AG08395 (cell line): ENCODE results near the gene SLC25A4.
A peak's percentile ranks its signal among the peaks of the same experiment; 100 is the strongest.
"Not testable (repeated sequence)": the region's sequence is repeated elsewhere in the genome, so short reads cannot be mapped to it uniquely, and the experiment has no call there.

ENCODE experiments used
- DNase-seq: peaks from one replicate; pipeline ENCODE4 v3.0.0; 2012; ENCODE audit warnings: mixed read lengths, low spot score

The SLC25A4 gene

DNA sequence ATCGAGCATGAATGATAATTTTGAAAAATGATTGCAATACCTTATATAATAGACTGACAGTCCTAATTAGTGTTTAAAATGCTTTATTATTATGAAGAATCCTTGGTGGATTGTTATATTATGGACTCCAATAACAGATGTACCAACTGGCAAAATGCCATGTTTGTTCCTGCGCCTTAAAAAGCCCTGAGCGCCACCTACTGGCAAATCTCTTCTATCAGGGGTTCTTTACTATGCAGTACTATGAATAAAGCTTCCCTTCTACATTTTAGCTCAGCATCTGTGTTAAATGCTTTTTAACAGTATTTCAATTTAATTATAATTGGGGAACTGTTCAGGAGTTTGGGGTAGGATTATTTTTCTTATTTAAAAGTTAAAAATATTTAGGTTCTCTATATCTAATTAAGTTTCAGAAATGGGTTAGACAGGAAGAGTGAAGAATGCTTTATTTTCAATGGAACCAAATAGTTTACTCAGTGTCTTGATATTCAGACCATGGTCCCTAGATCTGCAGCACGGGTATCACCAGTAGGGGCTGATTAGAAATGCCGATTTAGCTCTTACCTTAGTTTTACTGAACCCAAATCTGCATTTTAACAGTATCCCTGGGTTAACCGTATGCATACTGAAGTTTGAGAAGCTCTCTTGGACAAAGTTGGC is 40.7 kb downstream of the SLC25A4 start:
- peak; percentile 72 for DNase-seq

DNA sequence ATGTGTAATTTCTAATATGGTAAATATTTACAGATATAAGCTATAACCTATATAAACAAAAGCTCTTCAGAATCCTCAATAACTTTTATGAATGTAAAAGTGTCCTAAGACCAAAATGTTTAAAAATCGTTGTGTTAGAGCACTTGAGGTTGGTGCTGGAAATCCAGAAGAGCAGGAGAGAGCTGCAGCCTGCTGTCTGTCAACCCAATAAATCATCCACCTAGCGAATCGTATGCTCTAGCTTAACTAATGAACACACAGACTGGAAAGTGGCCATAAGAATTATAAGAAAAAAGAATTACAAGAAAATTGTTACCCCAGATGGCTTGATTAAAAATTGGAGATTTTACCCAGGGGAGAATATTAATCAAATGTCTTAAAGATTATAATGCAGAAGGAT is 43.7 kb downstream of the SLC25A4 start:
- DNase-seq: no peak

DNA sequence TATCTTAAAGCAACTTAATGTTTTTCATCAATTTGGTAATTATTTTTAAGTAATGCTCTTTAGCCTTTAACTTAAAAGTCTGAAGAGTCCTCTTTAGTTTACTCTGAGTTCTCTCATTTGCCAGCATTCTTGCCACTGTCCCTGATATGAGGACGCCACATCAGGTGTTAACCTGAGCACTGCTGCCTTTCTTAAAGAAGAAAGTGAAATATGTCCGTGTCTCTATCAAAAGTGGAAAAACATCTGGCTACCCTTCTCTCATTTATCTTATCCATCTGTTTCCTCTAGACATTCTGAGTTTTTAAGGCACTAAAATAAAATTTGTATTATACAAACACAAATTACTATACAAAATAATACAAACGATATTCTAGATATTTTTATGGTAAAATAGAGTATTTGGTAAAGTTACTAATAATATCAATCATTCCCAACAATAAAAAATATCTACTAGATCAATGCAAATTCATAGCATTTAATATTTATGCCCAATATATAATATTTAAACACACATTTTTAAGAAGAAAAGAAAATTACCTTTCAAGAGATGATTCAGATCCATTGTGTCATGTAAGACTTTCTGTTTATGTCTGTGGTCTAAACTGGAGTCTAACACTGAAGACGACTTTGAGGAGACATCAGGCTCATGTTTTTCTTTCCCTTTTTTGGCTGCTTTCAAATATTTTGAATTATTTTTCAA is 46.7 kb downstream of the SLC25A4 start:
- no peak for DNase-seq

DNA sequence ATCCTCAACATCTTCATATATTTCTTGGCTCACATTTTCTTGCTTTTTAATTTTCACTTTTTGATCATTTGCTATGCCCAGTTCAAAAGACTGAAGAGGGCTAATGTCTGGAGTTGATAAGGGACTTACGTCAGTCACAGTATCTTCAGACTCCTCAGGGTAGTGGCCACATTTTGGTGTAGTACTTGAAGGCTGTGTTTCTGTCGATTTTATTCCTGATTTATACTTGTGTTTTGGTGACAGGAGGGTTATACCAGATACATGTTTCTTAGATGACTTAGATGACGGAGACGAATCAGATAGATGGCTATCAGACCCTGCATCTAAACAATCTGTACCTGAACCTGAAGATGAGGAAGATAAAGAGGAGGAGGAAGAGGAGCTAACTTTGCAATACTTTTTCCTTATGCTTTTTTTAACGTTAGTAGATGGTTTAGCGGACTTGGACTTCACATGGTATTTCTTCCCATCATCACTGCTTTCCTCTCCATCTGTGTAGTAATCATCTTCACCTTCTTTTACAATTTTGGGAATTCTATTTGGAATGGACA is 47.3 kb downstream of the SLC25A4 start:
- DNase-seq: no peak

DNA sequence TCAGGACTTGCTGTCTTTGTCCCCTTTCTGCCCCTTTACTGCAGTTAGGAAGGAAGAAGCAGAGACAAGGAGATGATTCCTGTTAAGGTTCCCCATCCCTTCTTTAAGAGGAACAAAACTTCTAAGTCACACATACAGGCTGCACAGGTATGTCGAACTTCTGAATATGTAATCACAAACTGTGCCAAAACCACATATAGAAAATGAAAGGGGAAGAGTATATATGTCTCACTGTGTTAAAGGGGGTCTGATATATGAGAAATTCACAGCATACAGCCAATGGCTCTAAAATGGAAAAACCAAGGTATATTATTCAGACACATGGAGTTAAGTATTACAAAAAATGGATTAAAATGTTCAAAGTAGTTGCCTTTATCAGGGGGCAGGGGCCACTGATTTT is 49.0 kb downstream of the SLC25A4 start:
- no peak for DNase-seq

DNA sequence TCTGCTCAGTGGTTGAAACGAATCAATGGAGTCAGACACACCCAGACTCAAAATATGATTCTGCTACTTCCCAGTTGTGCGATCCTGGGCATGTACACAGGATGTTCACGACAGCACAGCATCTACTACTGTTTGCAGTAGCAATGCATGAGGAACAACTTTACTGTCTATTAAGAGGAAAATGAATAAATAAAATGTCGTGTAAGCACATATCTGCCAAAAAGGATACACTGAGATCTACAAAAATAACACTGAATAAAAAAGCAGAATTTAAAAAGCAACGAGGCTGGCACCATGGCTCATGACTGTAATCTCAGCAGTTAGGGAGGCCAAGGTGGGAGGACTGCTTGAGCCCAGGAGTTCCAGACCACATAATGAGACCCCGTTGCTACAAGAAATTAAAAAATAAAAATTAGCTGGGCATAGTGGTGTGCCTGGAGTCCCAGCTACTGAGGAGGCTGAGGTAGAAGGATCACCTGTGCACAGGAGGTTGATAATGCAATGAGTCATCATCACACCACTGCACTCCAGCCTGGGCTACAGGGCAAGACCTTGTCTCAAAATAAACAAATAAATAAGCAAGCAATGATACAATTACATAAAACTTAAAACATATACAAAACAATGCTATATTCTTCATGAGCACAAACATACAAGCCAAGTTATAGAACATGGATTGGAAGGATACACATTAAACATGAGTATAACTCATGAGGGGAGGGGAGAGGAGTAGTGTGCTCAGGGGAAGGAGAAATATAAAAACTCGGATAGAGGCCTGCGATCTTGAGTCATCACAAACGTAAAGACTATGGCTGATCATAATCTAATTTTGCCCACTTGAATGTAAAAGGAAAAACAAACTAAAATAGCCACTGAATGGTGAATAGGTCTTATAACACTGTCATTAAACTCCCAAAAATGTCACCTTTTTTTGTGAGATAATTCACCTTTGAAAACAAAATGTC is 52.1 kb downstream of the SLC25A4 start:
- no peak for DNase-seq

DNA sequence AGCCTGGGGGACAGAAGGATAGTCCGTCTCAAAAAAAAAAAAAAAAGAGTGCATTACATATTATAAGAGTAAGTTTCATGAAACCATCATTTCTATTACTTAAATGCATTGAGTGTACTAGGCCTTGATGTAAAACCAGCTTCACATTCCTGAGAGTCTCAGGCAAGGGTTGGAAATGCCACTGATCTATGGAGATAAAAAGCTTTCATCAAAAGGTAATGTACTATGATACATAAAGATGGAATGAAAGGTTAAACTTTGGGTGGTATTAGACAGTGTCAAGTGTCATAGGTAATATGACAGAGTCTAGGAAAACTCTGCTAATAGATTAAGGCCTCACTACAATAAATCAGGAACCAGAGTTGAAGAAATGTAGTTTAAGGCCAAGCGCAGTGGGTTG is 53.4 kb downstream of the SLC25A4 start:
- no peak for DNase-seq

DNA sequence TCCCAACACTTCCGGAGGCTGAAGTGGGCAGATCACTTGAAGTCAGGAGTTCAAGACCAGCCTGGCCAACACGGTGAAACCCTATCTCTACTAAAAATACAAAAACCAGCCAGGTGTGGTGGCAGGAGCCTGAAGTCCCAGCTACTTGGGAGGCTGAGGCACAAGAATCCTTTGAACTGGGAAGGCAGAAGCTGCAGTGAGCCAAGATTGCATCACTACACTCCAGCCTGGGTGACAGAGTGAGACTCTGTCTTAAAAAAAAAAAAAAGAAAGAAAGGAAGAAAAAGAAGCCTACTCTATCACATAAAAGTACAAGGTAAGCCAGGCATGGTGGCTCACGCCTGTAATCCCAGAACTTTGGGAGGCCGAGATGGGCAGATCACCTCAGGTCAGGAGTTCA is 55.1 kb downstream of the SLC25A4 start:
- not testable (repeated sequence) for DNase-seq
